Lung (tissue), 12 donors: ENCODE measurements around the gene RAMP3. TPM values are rescaled to one million over a fixed set of nuclear protein-coding genes. Genes with fewer than 3 reads are reported as not detected.

ENCODE experiments used
- ATAC-seq: fragments of 200-7000 bp; cut with Tn5 transposase; one replicate; pipeline ENCODE4 v1.9.1; 2020; ENCODE audit warnings: moderate number of reproducible peaks; ENCODE audit not compliant: insufficient read depth, low FRiP score
- DNase-seq, 3 donors: peaks; one replicate each; pipeline ENCODE4 v3.0.0-alpha.2; 2013 to 2017
- H3K27ac ChIP-seq, 2 donors: one replicate each; pipeline ENCODE4 v1.5.1; 2013; ENCODE audit warnings: mild to moderate bottlenecking in 2 of 2, moderate library complexity in 2 of 2, control low read depth in 1 of 2, inconsistent platforms in 1 of 2, low read depth in 1 of 2, low read length in 1 of 2
- H3K27me3 ChIP-seq, 3 donors: one replicate each; pipeline ENCODE4 v1.5.1; 2013; ENCODE audit warnings: low read length in 2 of 3; ENCODE audit not compliant: control insufficient read depth in 3 of 3, insufficient read depth in 3 of 3
- H3K36me3 ChIP-seq, 4 donors: one replicate each; pipeline ENCODE4 v1.5.1; 2013; ENCODE audit warnings: low read length in 4 of 4, mild to moderate bottlenecking in 1 of 4, moderate library complexity in 1 of 4; ENCODE audit not compliant: control insufficient read depth in 4 of 4, insufficient read depth in 4 of 4
- H3K4me1 ChIP-seq, 5 donors: one replicate each; pipeline ENCODE4 v1.5.1; 2013; ENCODE audit warnings: low read length in 5 of 5, mild to moderate bottlenecking in 2 of 5, moderate library complexity in 1 of 5; ENCODE audit not compliant: control insufficient read depth in 5 of 5, insufficient read depth in 5 of 5
- H3K4me3 ChIP-seq: one replicate; pipeline ENCODE4 v1.5.1; 2013; ENCODE audit warnings: mild to moderate bottlenecking, control low read depth, moderate library complexity
- H3K9ac ChIP-seq, 2 donors: one replicate each; pipeline ENCODE4 v1.5.1; 2013; ENCODE audit warnings: low read length in 2 of 2, control low read depth in 1 of 2; ENCODE audit not compliant: insufficient read depth in 1 of 2
- H3K9me3 ChIP-seq, 4 donors: one replicate each; pipeline ENCODE4 v1.5.1; 2013; ENCODE audit warnings: low read length in 3 of 4, mild to moderate bottlenecking in 1 of 4, moderate library complexity in 1 of 4; ENCODE audit not compliant: control insufficient read depth in 4 of 4, insufficient read depth in 3 of 4
- WGBS, 2 donors: extraction: QIAGEN DNeasy Blood & Tissue Kit; methylation state at CpG; one replicate each; pipeline ENCODE4 v1.1.7; 2013; 5-methylcytosine and 5-hydroxymethylcytosine counted together
- polyA plus RNA-seq, 2 donors: library from polyadenylated mRNA; stranded (reverse); fragments of 200-250 nt; gene quantifications; one replicate each; pipeline ENCODE4 v1.2.1, GENCODE V29; 2013
- total RNA-seq, 2 donors: library from RNA; depleted of rRNA in 1 of 2; stranded (reverse); fragments of >200 nt in 1 of 2; gene quantifications; one replicate each; pipeline ENCODE4 v1.2.1, GENCODE V29; 2014 to 2021
- TF ChIP-seq, protein P1 (sequence below): IDR thresholded peaks from 2 replicates; pipeline ENCODE4 v1.5.1; 2012; ENCODE audit warnings: mild to moderate bottlenecking; ENCODE audit errors: control extremely low read depth, extremely low read depth
- donor health status: control.
- donor health status: control.
- donor health status: Bipolar disorder and iron deficiency.
- donor health status: healthy.
- donor health status: DM: yes; HTN: yes; CAD: no.

Gene RAMP3
- total and polyA plus RNA-seq, 4 donors = 47.3 to 116 (median 63.3) TPM

DNA sequence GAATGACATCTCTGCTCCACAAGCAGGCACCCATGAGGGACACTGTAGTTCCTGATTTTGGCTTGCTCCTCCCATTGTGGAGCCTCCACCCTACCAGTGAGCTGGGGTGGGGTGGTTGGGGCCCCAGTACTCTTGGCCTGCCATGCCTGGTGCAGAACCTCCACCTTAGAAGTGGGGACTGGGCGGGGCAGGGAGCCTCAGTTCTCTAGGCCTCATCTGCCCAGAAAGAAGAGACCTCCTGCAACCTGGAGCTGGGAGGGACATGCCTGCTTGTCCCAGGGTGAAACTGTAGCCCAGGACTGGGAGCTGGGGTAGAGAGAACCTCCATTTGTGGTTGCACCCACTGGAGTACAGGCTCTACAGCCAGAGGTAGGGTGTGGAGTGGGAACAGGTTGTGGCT lies 14.4 kb downstream of the RAMP3 start:
- H3K27ac ChIP-seq = no peak overlapping the region
- no peaks in the 10 kb centered on the region for H3K36me3 ChIP-seq
- peaks cover 0 to 6% (median 0%) of the 10 kb centered on the region in 5 donors for H3K4me1 ChIP-seq
- ATAC-seq (no peak), DNase-seq (no peak)
- H3K4me3 ChIP-seq = no peak overlapping the region
- H3K9ac ChIP-seq = no peak overlapping the region
- H3K9me3 ChIP-seq = no peaks in the 10 kb centered on the region
- TF ChIP-seq, protein P1, sequence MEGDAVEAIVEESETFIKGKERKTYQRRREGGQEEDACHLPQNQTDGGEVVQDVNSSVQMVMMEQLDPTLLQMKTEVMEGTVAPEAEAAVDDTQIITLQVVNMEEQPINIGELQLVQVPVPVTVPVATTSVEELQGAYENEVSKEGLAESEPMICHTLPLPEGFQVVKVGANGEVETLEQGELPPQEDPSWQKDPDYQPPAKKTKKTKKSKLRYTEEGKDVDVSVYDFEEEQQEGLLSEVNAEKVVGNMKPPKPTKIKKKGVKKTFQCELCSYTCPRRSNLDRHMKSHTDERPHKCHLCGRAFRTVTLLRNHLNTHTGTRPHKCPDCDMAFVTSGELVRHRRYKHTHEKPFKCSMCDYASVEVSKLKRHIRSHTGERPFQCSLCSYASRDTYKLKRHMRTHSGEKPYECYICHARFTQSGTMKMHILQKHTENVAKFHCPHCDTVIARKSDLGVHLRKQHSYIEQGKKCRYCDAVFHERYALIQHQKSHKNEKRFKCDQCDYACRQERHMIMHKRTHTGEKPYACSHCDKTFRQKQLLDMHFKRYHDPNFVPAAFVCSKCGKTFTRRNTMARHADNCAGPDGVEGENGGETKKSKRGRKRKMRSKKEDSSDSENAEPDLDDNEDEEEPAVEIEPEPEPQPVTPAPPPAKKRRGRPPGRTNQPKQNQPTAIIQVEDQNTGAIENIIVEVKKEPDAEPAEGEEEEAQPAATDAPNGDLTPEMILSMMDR = no peak
- no peaks in the 10 kb centered on the region for H3K27me3 ChIP-seq
- 30 to 36% methylated on average over 1 of the region's 1 CpG for WGBS, 2 donors

DNA sequence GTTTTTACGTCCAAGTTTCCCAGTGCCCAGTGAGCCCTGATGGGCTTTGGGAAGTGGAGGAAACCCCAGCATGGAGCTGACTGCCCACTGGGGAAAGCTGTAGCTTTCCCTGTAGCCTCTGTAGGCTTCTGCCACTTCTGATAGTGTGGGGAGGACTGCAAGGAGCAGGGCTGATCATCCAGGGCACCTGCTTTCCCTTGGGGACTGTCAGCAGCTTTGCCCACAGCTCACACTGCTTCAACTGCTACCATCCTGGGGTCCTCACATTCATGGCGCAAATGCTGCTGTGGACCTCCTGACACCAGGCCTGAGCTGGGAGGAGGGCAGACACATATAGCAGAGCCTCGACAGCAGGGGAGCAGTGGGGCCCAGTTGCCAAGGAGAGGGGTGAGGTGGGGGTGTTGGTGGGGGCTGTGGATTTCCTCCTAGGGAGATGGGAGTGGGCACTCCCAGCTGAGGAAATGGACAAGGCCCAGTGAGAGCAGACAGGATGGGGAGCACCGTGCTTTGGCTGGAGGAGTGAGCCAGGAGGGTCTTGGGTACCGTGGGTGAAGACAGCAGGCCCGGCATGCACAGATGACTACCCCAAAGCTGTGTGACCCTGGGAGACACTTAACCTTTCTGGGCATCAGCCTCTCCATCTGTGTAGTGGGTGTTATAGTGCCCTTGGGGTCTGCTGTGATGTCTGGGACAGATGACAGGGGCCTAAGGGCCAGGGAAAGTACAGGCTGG lies 16.2 kb downstream of the RAMP3 start:
- no peak for DNase-seq
- H3K27ac ChIP-seq = peak overlapping the region in 1 of 2 donors; percentile 5
- WGBS, 2 donors = 81 to 88% methylated on average over 6 of the region's 6 CpGs

DNA sequence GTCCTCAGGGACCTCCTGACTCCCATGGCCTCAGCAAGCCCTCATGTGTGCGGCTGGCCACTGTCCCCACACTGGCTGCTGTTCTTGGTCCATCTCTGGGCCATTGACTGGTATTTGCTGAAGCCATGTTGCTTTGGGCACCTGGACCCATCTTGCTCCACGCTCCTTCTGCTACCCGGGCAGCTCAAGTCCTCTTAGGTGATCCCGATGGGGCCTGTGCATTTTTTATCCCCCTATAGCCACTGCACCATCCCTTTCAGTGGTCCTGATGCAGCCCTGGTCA lies 16.7 kb downstream of the RAMP3 start:
- no peak for ATAC-seq
- 92% methylated on average over 4 of the region's 4 CpGs for WGBS, 2 donors
- H3K9me3 ChIP-seq = no peaks in the 10 kb centered on the region
- peaks cover 0 to 8% (median 0%) of the 10 kb centered on the region in 5 donors for H3K4me1 ChIP-seq
- DNase-seq = no peak
- H3K4me3 ChIP-seq = no peak overlapping the region
- no peaks in the 10 kb centered on the region for H3K36me3 ChIP-seq
- no peaks in the 10 kb centered on the region for H3K27me3 ChIP-seq
- H3K27ac ChIP-seq = no peak overlapping the region
- H3K9ac ChIP-seq = no peak overlapping the region
- TF ChIP-seq, protein P1 = no peak

More for the DNA sequence above, 16.2 kb downstream of the RAMP3 start:
- H3K36me3 ChIP-seq = no peaks in the 10 kb centered on the region
- H3K4me3 ChIP-seq = no peak overlapping the region
- H3K9me3 ChIP-seq = no peaks in the 10 kb centered on the region
- peaks cover 0 to 8% (median 0%) of the 10 kb centered on the region in 5 donors for H3K4me1 ChIP-seq
- no peaks in the 10 kb centered on the region for H3K27me3 ChIP-seq
- no peak overlapping the region for H3K9ac ChIP-seq
- no peak for ATAC-seq
- TF ChIP-seq, protein P1 = no peak
